HG03558 (cell line): ENCODE results near the gene FGF6.
"Not testable (repeated sequence)": the region's sequence is repeated elsewhere in the genome, so short reads cannot be mapped to it uniquely, and the experiment has no call there.

Experiments used
- ATAC-seq: cut with Tn5 transposase; IDR thresholded peaks from one replicate; pipeline ENCODE4 v1.9.1; 2021; ENCODE audit warnings: moderate number of reproducible peaks; ENCODE audit not compliant: unreplicated experiment; ENCODE audit errors: extremely low read depth

Gene FGF6

GRCh38 chr12:4422985-4423384 is 22.6 kb downstream of the FGF6 start:
- no peak for ATAC-seq

GRCh38 chr12:4421590-4422031 is 24.0 kb downstream of the FGF6 start:
- no peak for ATAC-seq

GRCh38 chr12:4420138-4420670 is 25.4 kb downstream of the FGF6 start:
- ATAC-seq = no peak

- ATAC-seq = no peak
Observed at GRCh38 chr12:4418913-4419312, 26.7 kb downstream of the FGF6 start.

- ATAC-seq = no peak
Observed at GRCh38 chr12:4417936-4418335, 27.7 kb downstream of the FGF6 start.

- ATAC-seq = no peak
Observed at GRCh38 chr12:4417455-4417854, 28.2 kb downstream of the FGF6 start.

- no peak for ATAC-seq
Observed at GRCh38 chr12:4416276-4416675, 29.3 kb downstream of the FGF6 start.

GRCh38 chr12:4412465-4412864 is 33.1 kb downstream of the FGF6 start:
- ATAC-seq = no peak

GRCh38 chr12:4412056-4412455 is 33.6 kb downstream of the FGF6 start:
- no peak for ATAC-seq

- ATAC-seq = no peak
Observed at GRCh38 chr12:4407136-4407535, 38.5 kb downstream of the FGF6 start.

- ATAC-seq = not testable (repeated sequence)
Observed at GRCh38 chr12:4404877-4405637, 40.6 kb downstream of the FGF6 start.

GRCh38 chr12:4402996-4403395 is 42.6 kb downstream of the FGF6 start:
- no peak for ATAC-seq

- no peak for ATAC-seq
Observed at GRCh38 chr12:4401117-4401516, 44.5 kb downstream of the FGF6 start.

- ATAC-seq = no peak
Observed at GRCh38 chr12:4395818-4396217, 49.8 kb downstream of the FGF6 start.

- no peak for ATAC-seq
Observed at GRCh38 chr12:4393211-4393610, 52.4 kb downstream of the FGF6 start.

- ATAC-seq = no peak
Observed at GRCh38 chr12:4392223-4392742, 53.3 kb downstream of the FGF6 start.

- ATAC-seq = no peak
Observed at GRCh38 chr12:4388662-4389061, 57.0 kb downstream of the FGF6 start.

GRCh38 chr12:4388032-4388431 is 57.6 kb downstream of the FGF6 start:
- no peak for ATAC-seq

GRCh38 chr12:4387607-4388006 is 58.0 kb downstream of the FGF6 start:
- no peak for ATAC-seq

GRCh38 chr12:4386801-4387200 is 58.8 kb downstream of the FGF6 start:
- no peak for ATAC-seq
